Body of pancreas (tissue), 4 donors: ENCODE results near the gene POMT2.

Experiments
- CTCF ChIP-seq, 7 experiments: fragments of 450-650 bp in 4 of 7; fragments of 200-600 bp in 3 of 7; sonication (generic) in 3 of 7; IDR thresholded peaks; one replicate each; pipeline ENCODE4 v1.5.1; 2016 to 2019; ENCODE audit warnings: antibody characterized with exemption in 7 of 7
- POLR2A ChIP-seq, 3 donors: fragments of 450-650 bp; IDR thresholded peaks; one replicate each; pipeline ENCODE4 v1.6.1; 2016; ENCODE audit warnings: antibody characterized with exemption in 3 of 3, mild to moderate bottlenecking in 2 of 3

DNA sequence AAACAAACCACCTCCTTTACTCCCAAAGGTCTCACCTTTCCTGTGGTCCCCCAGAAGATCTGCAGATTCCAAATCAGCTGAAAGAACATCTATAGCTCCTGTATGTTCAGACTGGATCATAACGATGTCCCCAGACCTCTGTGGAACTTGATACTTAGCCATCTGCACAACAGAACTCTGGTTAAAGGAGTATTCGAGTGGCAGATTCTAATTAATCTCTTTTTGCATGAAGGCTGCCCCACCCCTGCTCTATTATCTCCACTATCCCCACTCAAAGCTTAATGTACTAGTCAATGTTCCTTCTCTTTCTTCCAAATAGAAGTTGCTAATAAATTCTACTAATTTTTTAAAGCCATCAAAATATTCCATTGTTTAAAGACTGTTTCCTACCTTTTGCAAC is 23.0 kb upstream of the POMT2 start:
- TF ChIP-seq CTCF (IDR thresholded peaks at IDR 0.05) (no peak), POLR2A (IDR thresholded peaks at IDR 0.05) (no peak)
